Temporal lobe (tissue), 1 donor: ENCODE data around the gene CDX1. TPM values are rescaled to one million over a fixed set of nuclear protein-coding genes. Genes with fewer than 3 reads are reported as not detected.

Experiments
- total RNA-seq: library from RNA; depleted of rRNA; stranded (reverse); fragments of >200 nt; gene quantifications from one replicate; pipeline ENCODE4 v1.2.3, GENCODE V29; 2014

The CDX1 gene
- total RNA-seq, 1 donor from 2014 or later, result not detected

Other genes with a start within 250 kb of the CDX1 start
- not detected for gene PDE6A, start 222.0 kb upstream of the CDX1 start, total RNA-seq
- gene SLC26A2, start 206.0 kb upstream of the CDX1 start, total RNA-seq, result 14.3 TPM
- gene TIGD6, start 166.1 kb upstream of the CDX1 start, total RNA-seq, result 2.7 TPM
- 19.2 TPM for gene HMGXB3, start 166.0 kb upstream of the CDX1 start, total RNA-seq
- gene CSF1R, start 80.2 kb upstream of the CDX1 start, total RNA-seq, result 6.4 TPM
- gene PDGFRB, start 10.9 kb upstream of the CDX1 start, total RNA-seq, result 19.4 TPM
- 1.5 TPM for gene SLC6A7, start 23.3 kb downstream of the CDX1 start, total RNA-seq
- gene CAMK2A, start 123.0 kb downstream of the CDX1 start, total RNA-seq, result 6.6 TPM
- gene ARSI, start 136.1 kb downstream of the CDX1 start, total RNA-seq, result 0.25 TPM
- gene TCOF1, start 190.9 kb downstream of the CDX1 start, total RNA-seq, result 11.3 TPM
- 2.5 TPM for gene CD74, start 246.1 kb downstream of the CDX1 start, total RNA-seq